Measurements from ENCODE around the gene BPIFA2.

DNA sequence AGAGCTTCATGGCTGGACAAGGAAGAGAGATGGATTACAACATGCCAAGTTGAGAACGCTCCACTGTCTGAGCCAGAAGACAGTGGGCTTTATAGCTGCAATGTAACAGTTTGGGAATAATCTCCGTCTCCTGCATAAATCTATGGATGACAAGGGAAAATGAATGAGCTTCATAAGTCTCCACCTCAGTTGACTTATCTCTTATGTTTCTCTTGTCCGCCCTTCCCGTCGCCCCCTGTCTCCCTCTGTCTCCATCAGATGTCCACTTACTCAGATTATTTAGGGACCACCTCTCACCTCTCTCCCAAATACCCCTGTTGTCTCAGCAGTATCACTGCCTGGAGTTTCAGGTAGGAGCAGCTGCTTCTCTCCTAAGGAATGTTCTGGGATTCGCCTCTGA, 13.7 kb upstream of the BPIFA2 start:
- TF ChIP-seq CTCF (IDR thresholded peaks at IDR 0.05): no peak
- no peak for TF ChIP-seq EP300 (IDR thresholded peaks at IDR 0.05)
